ENCODE results near the gene DRD4.
"Not testable (repeated sequence)": the region's sequence is repeated elsewhere in the genome, so short reads cannot be mapped to it uniquely, and the experiment has no call there.

DRD4 gene

GRCh38 chr11:639332-639955 lies 2.4 kb downstream of the DRD4 start:
- Mint-ChIP-seq H3K9me3 (no peaks in the 10 kb centered on the region), H3K4me1 (peaks cover 11% of the 10 kb centered on the region), H3K27me3 (peaks cover 13% of the 10 kb centered on the region), H3K36me3 (peaks cover 7% of the 10 kb centered on the region), H3K4me3 (no peak overlapping the region), H3K27ac (no peak overlapping the region)
- ATAC-seq (ENCODE audit: low read depth): peak; percentile 21
- DNase-seq (ENCODE audit: low spot score in 2 of 2): no peak

GRCh38 chr11:640021-640706 lies 3.1 kb downstream of the DRD4 start:
- H3K27ac Mint-ChIP-seq: peak overlapping the region; percentile 83
- H3K27me3 Mint-ChIP-seq: peaks cover 13% of the 10 kb centered on the region
- peaks cover 11% of the 10 kb centered on the region for H3K4me1 Mint-ChIP-seq
- H3K9me3 Mint-ChIP-seq: no peaks in the 10 kb centered on the region
- peaks cover 7% of the 10 kb centered on the region for H3K36me3 Mint-ChIP-seq
- ATAC-seq (ENCODE audit: low read depth): peak; percentile 66
- H3K4me3 Mint-ChIP-seq: peak overlapping the region; percentile 70
- DNase-seq (ENCODE audit: low spot score in 2 of 2): no peak

GRCh38 chr11:641806-642370 lies 4.8 kb downstream of the DRD4 start:
- no peak for ATAC-seq (ENCODE audit: low read depth)
- Mint-ChIP-seq H3K9me3 (no peaks in the 10 kb centered on the region), H3K27ac (no peak overlapping the region), H3K4me3 (no peak overlapping the region), H3K27me3 (peaks cover 11% of the 10 kb centered on the region), H3K4me1 (peaks cover 13% of the 10 kb centered on the region), H3K36me3 (peaks cover 7% of the 10 kb centered on the region)
- DNase-seq (ENCODE audit: low spot score in 2 of 2): no peak

- no peak for DNase-seq (ENCODE audit: low spot score in 2 of 2)
- Mint-ChIP-seq H3K9me3 (no peaks in the 10 kb centered on the region), H3K27ac (no peak overlapping the region), H3K4me1 (peaks cover 7% of the 10 kb centered on the region), H3K4me3 (no peak overlapping the region), H3K27me3 (peaks cover 5% of the 10 kb centered on the region), H3K36me3 (peaks cover 8% of the 10 kb centered on the region)
- no peak for ATAC-seq (ENCODE audit: low read depth)
Observed at GRCh38 chr11:643366-643765, 6.3 kb downstream of the DRD4 start.

GRCh38 chr11:643849-644738 lies 7.0 kb downstream of the DRD4 start:
- no peak overlapping the region for H3K27ac Mint-ChIP-seq
- peaks cover 8% of the 10 kb centered on the region for H3K36me3 Mint-ChIP-seq
- no peak for DNase-seq (ENCODE audit: low spot score in 2 of 2)
- H3K4me1 Mint-ChIP-seq: peaks cover 5% of the 10 kb centered on the region
- H3K9me3 Mint-ChIP-seq: no peaks in the 10 kb centered on the region
- no peak for ATAC-seq (ENCODE audit: low read depth)
- no peak overlapping the region for H3K4me3 Mint-ChIP-seq
- H3K27me3 Mint-ChIP-seq: peaks cover 3% of the 10 kb centered on the region

GRCh38 chr11:645536-645935 lies 8.5 kb downstream of the DRD4 start:
- Mint-ChIP-seq H3K4me3 (no peak overlapping the region), H3K36me3 (peaks cover 8% of the 10 kb centered on the region), H3K27ac (no peak overlapping the region), H3K4me1 (peaks cover 2% of the 10 kb centered on the region), H3K27me3 (no peaks in the 10 kb centered on the region), H3K9me3 (no peaks in the 10 kb centered on the region)
- DNase-seq (ENCODE audit: low spot score in 2 of 2) (no peak), ATAC-seq (ENCODE audit: low read depth) (no peak)

- H3K27ac Mint-ChIP-seq: no peak overlapping the region
- peaks cover 2% of the 10 kb centered on the region for H3K4me1 Mint-ChIP-seq
- DNase-seq (ENCODE audit: low spot score in 2 of 2): no peak
- no peaks in the 10 kb centered on the region for H3K27me3 Mint-ChIP-seq
- H3K9me3 Mint-ChIP-seq: no peaks in the 10 kb centered on the region
- H3K4me3 Mint-ChIP-seq: no peak overlapping the region
- H3K36me3 Mint-ChIP-seq: peaks cover 10% of the 10 kb centered on the region
- no peak for ATAC-seq (ENCODE audit: low read depth)
Observed at GRCh38 chr11:646214-646613, 9.1 kb downstream of the DRD4 start.

- not testable (repeated sequence) for ATAC-seq (ENCODE audit: low read depth); H3K4me3 Mint-ChIP-seq; H3K9me3 Mint-ChIP-seq; H3K4me1 Mint-ChIP-seq; H3K27me3 Mint-ChIP-seq; DNase-seq (ENCODE audit: low spot score in 2 of 2); H3K27ac Mint-ChIP-seq
- peaks cover 10% of the 10 kb centered on the region for H3K36me3 Mint-ChIP-seq
Observed at GRCh38 chr11:647672-648158, 10.6 kb downstream of the DRD4 start.

- no peak overlapping the region for H3K27ac Mint-ChIP-seq
- H3K9me3 Mint-ChIP-seq: no peaks in the 10 kb centered on the region
- ATAC-seq (ENCODE audit: low read depth) (no peak), DNase-seq (ENCODE audit: low spot score in 2 of 2) (no peak)
- peaks cover 2% of the 10 kb centered on the region for H3K4me1 Mint-ChIP-seq
- no peaks in the 10 kb centered on the region for H3K27me3 Mint-ChIP-seq
- H3K36me3 Mint-ChIP-seq: peaks cover 10% of the 10 kb centered on the region
- H3K4me3 Mint-ChIP-seq: no peak overlapping the region
Observed at GRCh38 chr11:650482-650881, 13.4 kb downstream of the DRD4 start.

- not testable (repeated sequence) for DNase-seq (ENCODE audit: low spot score in 2 of 2); H3K4me1 Mint-ChIP-seq; H3K27me3 Mint-ChIP-seq; H3K9me3 Mint-ChIP-seq; H3K36me3 Mint-ChIP-seq; ATAC-seq (ENCODE audit: low read depth); H3K27ac Mint-ChIP-seq; H3K4me3 Mint-ChIP-seq
Observed at GRCh38 chr11:653136-653535, 16.1 kb downstream of the DRD4 start.

GRCh38 chr11:653837-654236 lies 16.8 kb downstream of the DRD4 start:
- ATAC-seq (ENCODE audit: low read depth) (no peak), DNase-seq (ENCODE audit: low spot score in 2 of 2) (no peak)
- Mint-ChIP-seq H3K4me1 (no peaks in the 10 kb centered on the region), H3K9me3 (no peaks in the 10 kb centered on the region), H3K36me3 (peaks cover 10% of the 10 kb centered on the region), H3K27me3 (no peaks in the 10 kb centered on the region), H3K27ac (no peak overlapping the region), H3K4me3 (no peak overlapping the region)

- not testable (repeated sequence) for H3K4me3 Mint-ChIP-seq; ATAC-seq (ENCODE audit: low read depth); H3K9me3 Mint-ChIP-seq; H3K4me1 Mint-ChIP-seq; DNase-seq (ENCODE audit: low spot score in 2 of 2); H3K27me3 Mint-ChIP-seq; H3K36me3 Mint-ChIP-seq; H3K27ac Mint-ChIP-seq
Observed at GRCh38 chr11:654444-654843, 17.4 kb downstream of the DRD4 start.

- no peak overlapping the region for H3K4me3 Mint-ChIP-seq
- peaks cover 10% of the 10 kb centered on the region for H3K36me3 Mint-ChIP-seq
- ATAC-seq (ENCODE audit: low read depth): no peak
- H3K4me1 Mint-ChIP-seq: no peaks in the 10 kb centered on the region
- DNase-seq (ENCODE audit: low spot score in 2 of 2): no peak
- H3K27me3 Mint-ChIP-seq: no peaks in the 10 kb centered on the region
- H3K27ac Mint-ChIP-seq: no peak overlapping the region
- no peaks in the 10 kb centered on the region for H3K9me3 Mint-ChIP-seq
Observed at GRCh38 chr11:655036-655726, 18.1 kb downstream of the DRD4 start.
